K562 (cell line): ENCODE data around the gene BRCA1. TPM values are rescaled to one million over a fixed set of nuclear protein-coding genes. Genes with fewer than 3 reads are reported as not detected.
A peak's percentile ranks its signal among the peaks of the same experiment; 100 is the strongest.

Source experiments
- ARID1B ChIP-seq: fragments of 450-650 bp; IDR thresholded peaks from 2 replicates; pipeline ENCODE4 v1.6.1; 2016; ENCODE audit warnings: antibody characterized with exemption, mild to moderate bottlenecking, inconsistent platforms
- CBFA2T3 ChIP-seq: fragments of 450-650 bp; IDR thresholded peaks from 2 replicates; pipeline ENCODE4 v1.6.1; 2017
- CBX1 ChIP-seq: sonication (generic); IDR thresholded peaks from 2 replicates; pipeline ENCODE4 v1.6.1; 2016; ENCODE audit warnings: antibody characterized with exemption, low read depth, mild to moderate bottlenecking
- CSDE1 ChIP-seq, 2 experiments: fragments of 450-650 bp; IDR thresholded peaks; 2 replicates each; pipeline ENCODE4 v1.6.1; 2016; ENCODE audit warnings: mild to moderate bottlenecking in 1 of 2
- EHMT2 ChIP-seq: fragments of 450-650 bp; IDR thresholded peaks from 2 replicates; pipeline ENCODE4 v1.6.1; 2018; ENCODE audit warnings: antibody characterized with exemption
- FOXJ2 ChIP-seq: fragments of 200-800 bp; sonication (Bioruptor generic); IDR thresholded peaks from 2 replicates; pipeline ENCODE4 v1.6.1; 2016; ENCODE audit warnings: missing genetic modification characterization, missing compliant biosample characterization
- POLR2AphosphoS5 ChIP-seq: IDR thresholded peaks from 2 replicates; pipeline ENCODE4 v1.6.1; 2011; ENCODE audit warnings: mild to moderate bottlenecking, low read depth, low read length, moderate library complexity; ENCODE audit not compliant: control insufficient read depth, insufficient read depth
- PTRF ChIP-seq: fragments of 450-650 bp; IDR thresholded peaks from 2 replicates; pipeline ENCODE4 v1.6.1; 2016; ENCODE audit warnings: mild to moderate bottlenecking, missing genetic modification characterization, missing compliant biosample characterization
- SAFB2 ChIP-seq: fragments of 200-400 bp; formaldehyde crosslinking; IDR thresholded peaks from 2 replicates; pipeline ENCODE4 v1.6.1; 2018; ENCODE audit warnings: borderline replicate concordance, low read length, low read depth, moderate library complexity; ENCODE audit not compliant: severe bottlenecking
- SREBF2 ChIP-seq: sonication (generic); formaldehyde crosslinking; IDR thresholded peaks from 2 replicates; pipeline ENCODE4 v1.4.0; 2020; ENCODE audit warnings: mild to moderate bottlenecking, missing genetic modification reagents
- TBL1XR1 ChIP-seq, 2 experiments: IDR thresholded peaks; 2 replicates each; pipeline ENCODE4 v1.6.1; 2012; ENCODE audit warnings: improper control_type of control experiment in 2 of 2, low read length in 2 of 2, mild to moderate bottlenecking in 1 of 2
- TRIM28 ChIP-seq: fragments of 450-650 bp; IDR thresholded peaks from 2 replicates; pipeline ENCODE4 v1.6.1; 2017
- XRCC4 ChIP-seq: IDR thresholded peaks from one replicate; pipeline ENCODE4 v1.6.1; 2011; ENCODE audit not compliant: insufficient read depth, insufficient read length; ENCODE audit errors: extremely low read depth
- ZNF175 ChIP-seq: fragments of 200-800 bp; sonication (Bioruptor generic); IDR thresholded peaks from 2 replicates; pipeline ENCODE4 v1.6.1; 2016; ENCODE audit warnings: low read depth, mild to moderate bottlenecking, missing genetic modification characterization, missing compliant biosample characterization
- polyA plus RNA-seq, 8 experiments: library from polyadenylated mRNA; depleted of rRNA in 4 of 8; stranded (reverse) in 5 of 8; unstranded in 3 of 8; fragments of >200 nt; fragmentation: Nextera tagmentation in 2 of 8; fragmentation: Illumina TruSeq in 1 of 8; extraction: Ambion mirVana in 2 of 8; extraction: Trizol in 1 of 8; gene quantifications; 2 replicates each; pipeline versions ENCODE4 v1.2.1 to v1.2.3, GENCODE V29; 2011 to 2014; ENCODE audit warnings: inconsistent platforms in 1 of 8, missing spikeins in 1 of 8
- total RNA-seq, 7 experiments: library from RNA; depleted of rRNA in 6 of 7; stranded (reverse); fragments of >200 nt in 6 of 7; fragmentation: Illumina TruSeq in 2 of 7; extraction: Trizol in 2 of 7; gene quantifications; 2 replicates each; pipeline versions ENCODE4 v1.2.1 to v1.2.3, GENCODE V29; 2011 to 2021; ENCODE audit warnings: low replicate concordance in 1 of 7
- TF ChIP-seq, protein P1 (sequence below): sonication (generic); formaldehyde crosslinking; IDR thresholded peaks from 2 replicates; pipeline ENCODE4 v1.8.1; 2022; ENCODE audit warnings: missing genetic modification reagents
- TF ChIP-seq, protein P2 (sequence below): sonication (generic); formaldehyde crosslinking; IDR thresholded peaks from 2 replicates; pipeline ENCODE4 v1.9.0; 2022; ENCODE audit warnings: mild to moderate bottlenecking, missing genetic modification reagents
- TF ChIP-seq, protein P3 (sequence below): fragments of 250-450 bp; sonication (Bioruptor Pico); IDR thresholded peaks from 2 replicates; pipeline ENCODE4 v1.8.0; 2021; ENCODE audit warnings: moderate library complexity, mild to moderate bottlenecking, inconsistent platforms
- TF ChIP-seq, protein P4 (sequence below): fragments of 450-650 bp; IDR thresholded peaks from 2 replicates; pipeline ENCODE4 v1.6.1; 2016; ENCODE audit warnings: mild to moderate bottlenecking
- TF ChIP-seq, protein P5 (sequence below): fragments of 250-450 bp; sonication (Bioruptor Pico); IDR thresholded peaks from 2 replicates; pipeline ENCODE4 v1.5.1; 2021; ENCODE audit warnings: mild to moderate bottlenecking
- TF ChIP-seq, protein P6 (sequence below): sonication (generic); IDR thresholded peaks from 2 replicates; pipeline ENCODE4 v1.6.1; 2016

Gene BRCA1
- total and polyA plus RNA-seq, 9 of the 15 experiments (the other 6 are each of a cell fraction or from before 2014, with no cell fraction given): 25.9 to 95.3 (median 62.3) TPM

DNA sequence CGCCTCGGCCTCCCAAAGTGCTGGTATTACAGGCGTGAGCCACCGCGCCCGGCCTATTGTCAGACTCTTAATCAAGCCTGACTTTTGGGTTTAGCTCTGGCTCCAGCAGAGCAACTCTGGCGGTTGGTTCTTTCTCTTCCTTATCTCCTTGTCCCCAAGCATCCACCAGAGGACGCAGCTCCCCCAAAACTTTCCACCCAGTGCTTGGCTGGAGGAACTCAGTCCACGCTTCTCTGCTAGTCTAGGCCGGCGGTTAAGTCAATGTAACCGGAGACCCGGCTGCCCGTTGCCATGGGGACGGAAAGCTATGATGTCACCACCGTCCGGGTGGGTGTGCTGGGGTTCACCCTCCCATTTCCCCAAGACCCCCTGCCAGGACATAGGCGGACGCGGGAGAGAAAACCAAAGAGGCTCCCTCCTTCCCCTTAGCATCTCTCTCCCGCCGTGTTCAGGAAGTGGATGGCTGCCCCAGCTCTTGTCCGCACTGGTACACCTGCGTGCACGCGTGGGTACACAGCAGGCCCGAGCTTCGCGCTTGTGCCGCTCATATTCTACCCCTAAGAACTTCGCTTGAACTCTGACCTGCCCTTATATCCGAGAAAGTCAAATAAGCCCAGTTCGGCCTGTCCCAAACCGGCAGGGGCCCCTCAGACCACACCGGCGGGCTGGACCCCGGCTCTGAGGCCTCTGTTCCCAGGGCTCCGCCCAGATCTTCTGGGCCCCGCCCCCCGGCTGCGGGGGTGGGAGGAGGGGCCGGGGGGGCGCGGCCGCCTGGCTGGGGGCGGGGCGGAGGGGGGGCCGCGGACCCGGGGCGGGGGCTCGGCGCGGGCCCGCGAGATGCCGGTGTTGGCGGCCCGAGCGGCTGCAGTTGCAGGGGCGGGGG lies 100.5 kb downstream of the BRCA1 start, which contains the start of gene RND2 (continued):
- TF ChIP-seq, protein P1, sequence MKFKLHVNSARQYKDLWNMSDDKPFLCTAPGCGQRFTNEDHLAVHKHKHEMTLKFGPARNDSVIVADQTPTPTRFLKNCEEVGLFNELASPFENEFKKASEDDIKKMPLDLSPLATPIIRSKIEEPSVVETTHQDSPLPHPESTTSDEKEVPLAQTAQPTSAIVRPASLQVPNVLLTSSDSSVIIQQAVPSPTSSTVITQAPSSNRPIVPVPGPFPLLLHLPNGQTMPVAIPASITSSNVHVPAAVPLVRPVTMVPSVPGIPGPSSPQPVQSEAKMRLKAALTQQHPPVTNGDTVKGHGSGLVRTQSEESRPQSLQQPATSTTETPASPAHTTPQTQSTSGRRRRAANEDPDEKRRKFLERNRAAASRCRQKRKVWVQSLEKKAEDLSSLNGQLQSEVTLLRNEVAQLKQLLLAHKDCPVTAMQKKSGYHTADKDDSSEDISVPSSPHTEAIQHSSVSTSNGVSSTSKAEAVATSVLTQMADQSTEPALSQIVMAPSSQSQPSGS: 0 out of 2 replicates have a peak, but pooled peaks have one; percentile 69
- TF ChIP-seq FOXJ2: 0 out of 2 replicates have a peak, but pooled peaks have one; percentile 19
- peak; percentile 77 for TF ChIP-seq POLR2AphosphoS5
- TF ChIP-seq PTRF (tag): no peak
- no peak for TF ChIP-seq XRCC4
- peak; percentile 47; the same call in 1 of the 2 replicates for TF ChIP-seq ARID1B
- 0 out of 2 replicates have a peak, but pooled peaks have one; percentile 18 for TF ChIP-seq ZNF175 (CRISPR knock-in tag)
- peak; percentile 31; the same call in 1 of the 2 replicates for TF ChIP-seq EHMT2
- TF ChIP-seq SREBF2: no peak
- TF ChIP-seq, protein P2, sequence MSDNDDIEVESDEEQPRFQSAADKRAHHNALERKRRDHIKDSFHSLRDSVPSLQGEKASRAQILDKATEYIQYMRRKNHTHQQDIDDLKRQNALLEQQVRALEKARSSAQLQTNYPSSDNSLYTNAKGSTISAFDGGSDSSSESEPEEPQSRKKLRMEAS: peak; percentile 74
- no peak for TF ChIP-seq SAFB2
- TF ChIP-seq CSDE1 (IDR thresholded peaks at IDR 0.05): peak in 1 of 2 experiments; percentile 92; a peak in 2 of 4 replicates
- TF ChIP-seq, protein P3, sequence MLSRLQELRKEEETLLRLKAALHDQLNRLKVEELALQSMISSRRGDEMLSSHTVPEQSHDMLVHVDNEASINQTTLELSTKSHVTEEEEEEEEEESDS (CRISPR knock-in tag): no peak
- peak; percentile 52 to 64; a peak in 2 of 4 replicates for TF ChIP-seq TBL1XR1 (IDR thresholded peaks at IDR 0.05; ENCODE audit: low read length in 2 of 2)
- TF ChIP-seq, protein P4, sequence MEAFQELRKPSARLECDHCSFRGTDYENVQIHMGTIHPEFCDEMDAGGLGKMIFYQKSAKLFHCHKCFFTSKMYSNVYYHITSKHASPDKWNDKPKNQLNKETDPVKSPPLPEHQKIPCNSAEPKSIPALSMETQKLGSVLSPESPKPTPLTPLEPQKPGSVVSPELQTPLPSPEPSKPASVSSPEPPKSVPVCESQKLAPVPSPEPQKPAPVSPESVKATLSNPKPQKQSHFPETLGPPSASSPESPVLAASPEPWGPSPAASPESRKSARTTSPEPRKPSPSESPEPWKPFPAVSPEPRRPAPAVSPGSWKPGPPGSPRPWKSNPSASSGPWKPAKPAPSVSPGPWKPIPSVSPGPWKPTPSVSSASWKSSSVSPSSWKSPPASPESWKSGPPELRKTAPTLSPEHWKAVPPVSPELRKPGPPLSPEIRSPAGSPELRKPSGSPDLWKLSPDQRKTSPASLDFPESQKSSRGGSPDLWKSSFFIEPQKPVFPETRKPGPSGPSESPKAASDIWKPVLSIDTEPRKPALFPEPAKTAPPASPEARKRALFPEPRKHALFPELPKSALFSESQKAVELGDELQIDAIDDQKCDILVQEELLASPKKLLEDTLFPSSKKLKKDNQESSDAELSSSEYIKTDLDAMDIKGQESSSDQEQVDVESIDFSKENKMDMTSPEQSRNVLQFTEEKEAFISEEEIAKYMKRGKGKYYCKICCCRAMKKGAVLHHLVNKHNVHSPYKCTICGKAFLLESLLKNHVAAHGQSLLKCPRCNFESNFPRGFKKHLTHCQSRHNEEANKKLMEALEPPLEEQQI: no peak
- no peak for TF ChIP-seq CBFA2T3
- peak; percentile 60 for TF ChIP-seq TRIM28
- 0 out of 2 replicates have a peak, but pooled peaks have one; percentile 41 for TF ChIP-seq CBX1
- TF ChIP-seq, protein P5, sequence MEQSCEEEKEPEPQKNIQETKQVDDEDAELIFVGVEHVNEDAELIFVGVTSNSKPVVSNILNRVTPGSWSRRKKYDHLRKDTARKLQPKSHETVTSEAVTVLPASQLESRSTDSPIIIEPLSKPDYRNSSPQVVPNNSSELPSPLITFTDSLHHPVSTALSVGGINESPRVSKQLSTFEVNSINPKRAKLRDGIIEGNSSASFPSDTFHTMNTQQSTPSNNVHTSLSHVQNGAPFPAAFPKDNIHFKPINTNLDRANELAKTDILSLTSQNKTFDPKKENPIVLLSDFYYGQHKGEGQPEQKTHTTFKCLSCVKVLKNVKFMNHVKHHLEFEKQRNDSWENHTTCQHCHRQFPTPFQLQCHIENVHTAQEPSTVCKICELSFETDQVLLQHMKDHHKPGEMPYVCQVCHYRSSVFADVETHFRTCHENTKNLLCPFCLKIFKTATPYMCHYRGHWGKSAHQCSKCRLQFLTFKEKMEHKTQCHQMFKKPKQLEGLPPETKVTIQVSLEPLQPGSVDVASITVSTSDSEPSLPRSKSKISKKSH: no peak
- TF ChIP-seq, protein P6, sequence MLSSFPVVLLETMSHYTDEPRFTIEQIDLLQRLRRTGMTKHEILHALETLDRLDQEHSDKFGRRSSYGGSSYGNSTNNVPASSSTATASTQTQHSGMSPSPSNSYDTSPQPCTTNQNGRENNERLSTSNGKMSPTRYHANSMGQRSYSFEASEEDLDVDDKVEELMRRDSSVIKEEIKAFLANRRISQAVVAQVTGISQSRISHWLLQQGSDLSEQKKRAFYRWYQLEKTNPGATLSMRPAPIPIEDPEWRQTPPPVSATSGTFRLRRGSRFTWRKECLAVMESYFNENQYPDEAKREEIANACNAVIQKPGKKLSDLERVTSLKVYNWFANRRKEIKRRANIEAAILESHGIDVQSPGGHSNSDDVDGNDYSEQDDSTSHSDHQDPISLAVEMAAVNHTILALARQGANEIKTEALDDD: peak; percentile 96
